Activated CD4-positive, alpha-beta T cell treated with anti-CD3 and anti-CD28 coated beads, Interleukin-2, amount 50 U/mL, for 4 hours (primary cell): ENCODE measurements around the gene CT45A7.
"Not testable (repeated sequence)": the region's sequence is repeated elsewhere in the genome, so short reads cannot be mapped to it uniquely, and the experiment has no call there.

ENCODE experiments used
- DNase-seq, 2 experiments: peaks; one replicate each; pipeline ENCODE4 v3.0.0-alpha.2; 2020

CT45A7 gene, protein sequence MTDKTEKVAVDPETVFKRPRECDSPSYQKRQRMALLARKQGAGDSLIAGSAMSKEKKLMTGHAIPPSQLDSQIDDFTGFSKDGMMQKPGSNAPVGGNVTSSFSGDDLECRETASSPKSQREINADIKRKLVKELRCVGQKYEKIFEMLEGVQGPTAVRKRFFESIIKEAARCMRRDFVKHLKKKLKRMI

DNA sequence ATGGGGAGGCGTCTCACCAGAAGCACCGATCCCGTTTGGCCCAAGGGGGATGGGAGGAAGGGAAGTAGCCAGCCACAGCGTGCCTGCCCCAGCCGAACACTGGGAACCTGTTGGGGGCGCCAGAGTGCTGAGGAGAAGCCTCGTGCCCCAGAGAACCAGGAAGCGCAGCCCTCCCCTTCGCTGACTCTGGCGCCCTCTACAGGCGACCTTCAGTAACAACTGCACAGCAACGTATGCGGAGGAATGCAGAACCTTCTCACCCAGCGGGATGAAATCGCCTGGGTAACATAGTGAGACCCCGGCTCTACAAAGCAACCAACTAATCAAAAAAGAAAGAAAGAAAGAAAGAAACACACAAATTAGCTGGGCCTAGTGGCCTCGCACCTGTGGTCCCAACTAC lies at the start of gene CT45A7:
Gene CT45A7, minus strand, starts transcription at position 101 of the 400 bp plus-strand sequence. CDS start 3,747 bp downstream, outside the sequence.
- DNase-seq = not testable (repeated sequence)

DNA sequence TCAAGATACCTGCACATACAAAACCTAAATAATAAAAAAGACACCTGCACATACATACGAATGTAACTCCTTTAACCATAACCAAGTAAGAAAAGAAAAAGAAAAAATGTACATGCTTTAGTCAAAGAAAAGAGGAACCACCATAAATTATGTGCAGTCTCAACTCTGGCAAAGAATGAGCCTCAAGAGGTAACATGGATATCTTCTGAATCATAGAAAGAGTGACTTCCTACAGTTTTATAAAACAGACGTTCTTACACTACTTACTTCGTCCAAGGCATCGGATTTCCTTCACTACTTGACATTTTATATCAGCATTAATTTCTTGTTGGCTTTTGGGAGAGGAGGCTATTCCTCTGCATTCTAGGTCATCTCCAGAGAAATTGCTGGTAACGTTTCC lies 45.7 kb upstream of the CT45A7 start:
- not testable (repeated sequence) for DNase-seq

DNA sequence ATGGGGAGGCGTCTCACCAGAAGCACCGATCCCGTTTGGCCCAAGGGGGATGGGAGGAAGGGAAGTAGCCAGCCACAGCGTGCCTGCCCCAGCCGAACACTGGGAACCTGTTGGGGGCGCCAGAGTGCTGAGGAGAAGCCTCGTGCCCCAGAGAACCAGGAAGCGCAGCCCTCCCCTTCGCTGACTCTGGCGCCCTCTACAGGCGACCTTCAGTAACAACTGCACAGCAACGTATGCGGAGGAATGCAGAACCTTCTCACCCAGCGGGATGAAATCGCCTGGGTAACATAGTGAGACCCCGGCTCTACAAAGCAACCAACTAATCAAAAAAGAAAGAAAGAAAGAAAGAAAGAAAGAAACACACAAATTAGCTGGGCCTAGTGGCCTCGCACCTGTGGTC lies 34.6 kb upstream of the CT45A7 start, which contains the start of gene CT45A9:
Gene CT45A9, minus strand, starts transcription at position 101 of the 400 bp plus-strand sequence. CDS start 3,751 bp downstream, outside the sequence.
- not testable (repeated sequence) for DNase-seq

DNA sequence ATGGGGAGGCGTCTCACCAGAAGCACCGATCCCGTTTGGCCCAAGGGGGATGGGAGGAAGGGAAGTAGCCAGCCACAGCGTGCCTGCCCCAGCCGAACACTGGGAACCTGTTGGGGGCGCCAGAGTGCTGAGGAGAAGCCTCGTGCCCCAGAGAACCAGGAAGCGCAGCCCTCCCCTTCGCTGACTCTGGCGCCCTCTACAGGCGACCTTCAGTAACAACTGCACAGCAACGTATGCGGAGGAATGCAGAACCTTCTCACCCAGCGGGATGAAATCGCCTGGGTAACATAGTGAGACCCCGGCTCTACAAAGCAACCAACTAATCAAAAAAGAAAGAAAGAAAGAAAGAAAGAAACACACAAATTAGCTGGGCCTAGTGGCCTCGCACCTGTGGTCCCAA lies 17.4 kb upstream of the CT45A7 start, which contains the start of gene CT45A8:
Gene CT45A8, minus strand, starts transcription at position 101 of the 400 bp plus-strand sequence. CDS start 3,755 bp downstream, outside the sequence.
- DNase-seq = not testable (repeated sequence)

DNA sequence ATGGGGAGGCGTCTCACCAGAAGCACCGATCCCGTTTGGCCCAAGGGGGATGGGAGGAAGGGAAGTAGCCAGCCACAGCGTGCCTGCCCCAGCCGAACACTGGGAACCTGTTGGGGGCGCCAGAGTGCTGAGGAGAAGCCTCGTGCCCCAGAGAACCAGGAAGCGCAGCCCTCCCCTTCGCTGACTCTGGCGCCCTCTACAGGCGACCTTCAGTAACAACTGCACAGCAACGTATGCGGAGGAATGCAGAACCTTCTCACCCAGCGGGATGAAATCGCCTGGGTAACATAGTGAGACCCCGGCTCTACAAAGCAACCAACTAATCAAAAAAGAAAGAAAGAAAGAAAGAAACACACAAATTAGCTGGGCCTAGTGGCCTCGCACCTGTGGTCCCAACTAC lies 17.2 kb downstream of the CT45A7 start, which contains the start of gene CT45A2:
Gene CT45A2, minus strand, starts transcription at position 101 of the 400 bp plus-strand sequence. CDS start 3,747 bp downstream, outside the sequence.
- DNase-seq = not testable (repeated sequence)

DNA sequence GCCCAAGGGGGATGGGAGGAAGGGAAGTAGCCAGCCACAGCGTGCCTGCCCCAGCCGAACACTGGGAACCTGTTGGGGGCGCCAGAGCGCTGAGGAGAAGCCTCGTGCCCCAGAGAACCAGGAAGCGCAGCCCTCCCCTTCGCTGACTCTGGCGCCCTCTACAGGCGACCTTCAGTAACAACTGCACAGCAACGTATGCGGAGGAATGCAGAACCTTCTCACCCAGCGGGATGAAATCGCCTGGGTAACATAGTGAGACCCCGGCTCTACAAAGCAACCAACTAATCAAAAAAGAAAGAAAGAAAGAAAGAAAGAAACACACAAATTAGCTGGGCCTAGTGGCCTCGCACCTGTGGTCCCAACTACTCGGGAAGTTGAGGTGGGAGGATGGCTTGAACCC lies 34.4 kb downstream of the CT45A7 start, which contains the start of gene CT45A6:
Gene CT45A6, minus strand, starts transcription at position 101 of the 400 bp plus-strand sequence. CDS start 3,794 bp downstream, outside the sequence.
- not testable (repeated sequence) for DNase-seq

DNA sequence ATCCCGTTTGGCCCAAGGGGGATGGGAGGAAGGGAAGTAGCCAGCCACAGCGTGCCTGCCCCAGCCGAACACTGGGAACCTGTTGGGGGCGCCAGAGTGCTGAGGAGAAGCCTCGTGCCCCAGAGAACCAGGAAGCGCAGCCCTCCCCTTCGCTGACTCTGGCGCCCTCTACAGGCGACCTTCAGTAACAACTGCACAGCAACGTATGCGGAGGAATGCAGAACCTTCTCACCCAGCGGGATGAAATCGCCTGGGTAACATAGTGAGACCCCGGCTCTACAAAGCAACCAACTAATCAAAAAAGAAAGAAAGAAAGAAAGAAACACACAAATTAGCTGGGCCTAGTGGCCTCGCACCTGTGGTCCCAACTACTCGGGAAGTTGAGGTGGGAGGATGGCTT lies 51.7 kb downstream of the CT45A7 start, which contains the start of gene CT45A5:
Gene CT45A5, minus strand, starts transcription at position 101 of the 400 bp plus-strand sequence. CDS start 3,774 bp downstream, outside the sequence.
- not testable (repeated sequence) for DNase-seq
